ENCODE measurements around the gene ASB2. TPM values are rescaled to one million over a fixed set of nuclear protein-coding genes. Genes with fewer than 3 reads are reported as not detected.

The ASB2 gene
- polyA plus RNA-seq, 1 of the 3 experiments (the other 2 are of a cell fraction): 0.15 TPM

DNA sequence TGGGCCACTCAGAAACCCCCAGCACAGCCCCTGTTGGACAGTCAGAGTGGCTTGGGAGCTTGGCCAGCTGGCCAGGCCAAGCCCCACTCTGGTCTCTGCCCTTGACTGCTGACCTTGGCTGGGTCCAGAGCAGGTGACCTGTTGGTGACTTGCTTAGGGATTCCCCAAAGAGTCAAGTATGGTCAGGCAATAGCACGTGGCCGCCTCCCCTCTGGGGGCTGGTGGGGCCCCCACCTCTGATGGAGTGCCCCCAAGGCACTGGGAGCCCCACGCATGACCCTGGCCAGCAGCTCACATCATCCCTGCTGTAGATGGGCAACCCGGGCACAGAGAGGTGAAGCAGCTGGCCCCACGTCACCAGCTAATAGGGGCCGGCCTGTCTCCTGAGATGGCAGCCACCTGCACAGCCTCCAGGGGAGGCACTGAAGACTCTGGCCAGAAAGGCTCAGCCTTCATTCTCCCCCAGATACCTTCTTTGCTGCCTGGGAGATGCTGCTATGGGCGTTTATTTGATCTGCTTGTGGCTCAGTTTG is 22.6 kb upstream of the ASB2 start:
- Histone ChIP-seq H4K20me1 (ENCODE audit: insufficient read depth) (no peaks in the 10 kb centered on the region), H3K27me3 (ENCODE audit: insufficient read depth) (no peaks in the 10 kb centered on the region), H3K4me2 (no peak overlapping the region), H3F3A (replicated peaks; ENCODE audit: insufficient read depth) (peaks cover 10% of the 10 kb centered on the region), H3K4me1 (ENCODE audit: control insufficient read depth in 1 of 2, insufficient read depth in 2 of 2, low read depth in 1 of 2, low read length in 1 of 2) (peaks cover 5 to 11% of the 10 kb centered on the region in 2 experiments; a peak in 3 of 4 replicates), H3K9me2 (no peaks in the 10 kb centered on the region), H3K4me3 (ENCODE audit: low read depth in 2 of 2, low read length in 1 of 2) (no peak overlapping the region), H3K9ac (no peak overlapping the region), H2AFZ (ENCODE audit: low read depth) (no peak overlapping the region), H3K27ac (ENCODE audit: low read depth in 2 of 2, low read length in 1 of 2) (no peak overlapping the region), H3K79me2 (ENCODE audit: insufficient read depth) (no peaks in the 10 kb centered on the region), H3K36me3 (replicated peaks in 1 of 2; ENCODE audit: control insufficient read depth in 1 of 2, insufficient read depth in 2 of 2, low read length in 1 of 2) (no peaks in the 10 kb centered on the region), H3K9me3 (no peaks in the 10 kb centered on the region)
- 100% methylated on average over 2 of the region's 7 CpGs for WGBS (ENCODE audit: low lambda C conversion rate)
- ChIA-PET POLR2A (no interaction called here), CTCF (interaction anchor here (0.7 to 11.9 kb wide), 6 partner anchors 8 to 345 kb away, joined by 3 to 219 read pairs (median 5); no protein-coding TSS in a partner anchor)
- TF ChIP-seq TAF1 (IDR thresholded peaks at IDR 0.05; ENCODE audit: borderline replicate concordance, low read depth, low read length): no peak
- TF ChIP-seq GABPA (IDR thresholded peaks at IDR 0.05; ENCODE audit: low read depth): no peak
- TF ChIP-seq TEAD4 (IDR thresholded peaks at IDR 0.05; ENCODE audit: borderline replicate concordance, insufficient read depth): no peak
- no peak for TF ChIP-seq NFIC (IDR thresholded peaks at IDR 0.05; ENCODE audit: borderline replicate concordance)
- no peak for TF ChIP-seq FOXM1 (IDR thresholded peaks at IDR 0.05; ENCODE audit: low read depth)
- TF ChIP-seq SIN3A (IDR thresholded peaks at IDR 0.05; ENCODE audit: borderline replicate concordance, low read depth, low read length): no peak
- no peak for TF ChIP-seq ELF1 (IDR thresholded peaks at IDR 0.05)
- TF ChIP-seq YY1 (IDR thresholded peaks at IDR 0.05; ENCODE audit: low read depth): no peak
- TF ChIP-seq, protein P1, sequence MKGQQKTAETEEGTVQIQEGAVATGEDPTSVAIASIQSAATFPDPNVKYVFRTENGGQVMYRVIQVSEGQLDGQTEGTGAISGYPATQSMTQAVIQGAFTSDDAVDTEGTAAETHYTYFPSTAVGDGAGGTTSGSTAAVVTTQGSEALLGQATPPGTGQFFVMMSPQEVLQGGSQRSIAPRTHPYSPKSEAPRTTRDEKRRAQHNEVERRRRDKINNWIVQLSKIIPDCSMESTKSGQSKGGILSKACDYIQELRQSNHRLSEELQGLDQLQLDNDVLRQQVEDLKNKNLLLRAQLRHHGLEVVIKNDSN (IDR thresholded peaks at IDR 0.05; ENCODE audit: borderline replicate concordance, low read depth): no peak
- TF ChIP-seq CHD2 (IDR thresholded peaks at IDR 0.05; ENCODE audit: low read length, partially characterized antibody): no peak
- TF ChIP-seq, protein P2, sequence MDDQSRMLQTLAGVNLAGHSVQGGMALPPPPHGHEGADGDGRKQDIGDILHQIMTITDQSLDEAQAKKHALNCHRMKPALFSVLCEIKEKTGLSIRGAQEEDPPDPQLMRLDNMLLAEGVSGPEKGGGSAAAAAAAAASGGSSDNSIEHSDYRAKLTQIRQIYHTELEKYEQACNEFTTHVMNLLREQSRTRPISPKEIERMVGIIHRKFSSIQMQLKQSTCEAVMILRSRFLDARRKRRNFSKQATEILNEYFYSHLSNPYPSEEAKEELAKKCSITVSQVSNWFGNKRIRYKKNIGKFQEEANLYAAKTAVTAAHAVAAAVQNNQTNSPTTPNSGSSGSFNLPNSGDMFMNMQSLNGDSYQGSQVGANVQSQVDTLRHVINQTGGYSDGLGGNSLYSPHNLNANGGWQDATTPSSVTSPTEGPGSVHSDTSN (IDR thresholded peaks at IDR 0.05): no peak
- TF ChIP-seq RFX5 (IDR thresholded peaks at IDR 0.05; ENCODE audit: low read length): no peak
- TF ChIP-seq FOSL2 (IDR thresholded peaks at IDR 0.05; ENCODE audit: borderline replicate concordance, low read depth): no peak
- no peak for TF ChIP-seq NRF1 (IDR thresholded peaks at IDR 0.05; ENCODE audit: low read depth, low read length)
- no peak for TF ChIP-seq EZH2phosphoT487 (IDR thresholded peaks at IDR 0.05; ENCODE audit: borderline replicate concordance, low read depth)
- TF ChIP-seq TCF12 (IDR thresholded peaks at IDR 0.05): no peak
- TF ChIP-seq, protein P3, sequence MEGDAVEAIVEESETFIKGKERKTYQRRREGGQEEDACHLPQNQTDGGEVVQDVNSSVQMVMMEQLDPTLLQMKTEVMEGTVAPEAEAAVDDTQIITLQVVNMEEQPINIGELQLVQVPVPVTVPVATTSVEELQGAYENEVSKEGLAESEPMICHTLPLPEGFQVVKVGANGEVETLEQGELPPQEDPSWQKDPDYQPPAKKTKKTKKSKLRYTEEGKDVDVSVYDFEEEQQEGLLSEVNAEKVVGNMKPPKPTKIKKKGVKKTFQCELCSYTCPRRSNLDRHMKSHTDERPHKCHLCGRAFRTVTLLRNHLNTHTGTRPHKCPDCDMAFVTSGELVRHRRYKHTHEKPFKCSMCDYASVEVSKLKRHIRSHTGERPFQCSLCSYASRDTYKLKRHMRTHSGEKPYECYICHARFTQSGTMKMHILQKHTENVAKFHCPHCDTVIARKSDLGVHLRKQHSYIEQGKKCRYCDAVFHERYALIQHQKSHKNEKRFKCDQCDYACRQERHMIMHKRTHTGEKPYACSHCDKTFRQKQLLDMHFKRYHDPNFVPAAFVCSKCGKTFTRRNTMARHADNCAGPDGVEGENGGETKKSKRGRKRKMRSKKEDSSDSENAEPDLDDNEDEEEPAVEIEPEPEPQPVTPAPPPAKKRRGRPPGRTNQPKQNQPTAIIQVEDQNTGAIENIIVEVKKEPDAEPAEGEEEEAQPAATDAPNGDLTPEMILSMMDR (IDR thresholded peaks at IDR 0.05): no peak
- DNase-seq: no peak

All from SK-N-SH (cell line).